Progenitor cell of endocrine pancreas (in vitro differentiated cells): ENCODE results near the gene CRYBG2. TPM values are rescaled to one million over a fixed set of nuclear protein-coding genes. Genes with fewer than 3 reads are reported as not detected.

Source experiments
- DNase-seq: peaks from one replicate; pipeline ENCODE4 v3.0.0; 2021; ENCODE audit warnings: low spot score; ENCODE audit not compliant: unreplicated experiment
- H3K27ac Mint-ChIP-seq: 2 replicates; pipeline ENCODE4 v1.8.0; 2021; ENCODE audit warnings: mild to moderate bottlenecking, moderate library complexity, mixed read lengths
- H3K27me3 Mint-ChIP-seq: 2 replicates; pipeline ENCODE4 v1.8.0; 2021; ENCODE audit warnings: mixed read lengths
- H3K36me3 Mint-ChIP-seq: 2 replicates; pipeline ENCODE4 v1.8.0; 2022; ENCODE audit warnings: mixed read lengths; ENCODE audit not compliant: insufficient read depth
- H3K4me1 Mint-ChIP-seq: 2 replicates; pipeline ENCODE4 v1.8.0; 2021; ENCODE audit warnings: low read depth, mixed read lengths
- H3K4me3 Mint-ChIP-seq: 2 replicates; pipeline ENCODE4 v1.8.0; 2021; ENCODE audit warnings: low read depth, mild to moderate bottlenecking, moderate library complexity, mixed read lengths
- H3K9me3 Mint-ChIP-seq: 2 replicates; pipeline ENCODE4 v1.8.0; 2021; ENCODE audit warnings: low read depth, mixed read lengths
- total RNA-seq: library from RNA; stranded (reverse); gene quantifications from 2 replicates; pipeline ENCODE4 v1.2.1, GENCODE V29; 2021
- TF ChIP-seq, protein P1 (sequence below): fragments of 200-600 bp; sonication (generic); IDR thresholded peaks from one replicate; pipeline ENCODE4 v1.5.0; 2021; ENCODE audit warnings: antibody characterized with exemption, mild to moderate bottlenecking; ENCODE audit not compliant: unreplicated experiment

CRYBG2 gene
- total RNA-seq, 1 donor from 2014 or later = 13.8 TPM

DNA sequence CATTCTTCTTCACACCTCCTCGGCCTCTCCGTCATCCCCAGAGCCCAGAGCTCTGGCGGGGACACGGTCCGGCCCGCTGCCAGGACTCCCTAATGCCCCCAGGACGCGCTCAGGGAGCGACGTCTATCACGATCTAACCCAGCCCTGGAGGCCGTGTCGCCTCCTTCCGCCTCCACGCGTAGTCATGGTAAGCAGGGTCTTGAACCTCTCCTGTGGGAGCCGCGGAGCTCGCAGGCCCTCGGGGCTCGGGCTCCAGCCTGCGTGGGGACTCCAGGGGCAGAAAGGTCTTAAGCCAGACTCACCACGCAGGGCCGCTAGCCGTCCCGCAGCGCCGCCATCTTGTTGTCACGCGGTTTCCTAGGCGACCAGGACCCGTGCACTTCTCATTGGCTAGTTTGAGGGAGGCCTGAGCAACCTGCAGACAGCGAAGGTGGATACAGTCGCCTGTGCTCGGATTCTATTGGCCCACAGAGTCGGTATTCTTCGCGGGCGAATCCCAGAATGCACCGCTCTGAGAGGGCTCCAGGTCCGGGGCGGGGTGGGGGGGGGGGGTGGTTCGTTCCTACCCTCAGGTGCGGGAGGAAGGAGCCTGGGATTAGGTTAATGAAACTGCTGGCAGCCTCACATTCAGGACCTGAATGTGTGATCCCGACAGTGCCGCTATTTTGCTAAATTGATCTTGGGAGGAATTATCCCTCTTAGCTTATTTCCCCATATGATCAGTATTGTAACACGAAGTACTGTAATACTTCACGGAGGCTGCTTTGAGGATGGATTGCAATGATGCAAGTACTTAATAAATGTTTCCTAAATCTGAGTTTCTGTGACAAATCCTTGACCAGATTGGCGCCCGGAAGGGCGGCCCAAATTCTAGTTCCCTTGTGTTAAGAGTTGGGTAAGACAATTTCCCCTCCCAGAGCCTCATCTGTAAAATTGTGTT, 47.4 kb downstream of the CRYBG2 start, which contains the start of gene UBXN11:
Gene UBXN11 (minus strand): TSS at position 347 of the 940 bp plus-strand sequence. CDS start 3,753 bp downstream, outside the sequence.
- H3K36me3 Mint-ChIP-seq = no peaks in the 10 kb centered on the region
- peak within 1 kb of the TSS; percentile 98 for H3K4me3 Mint-ChIP-seq
- no peaks in the 10 kb centered on the region for H3K27me3 Mint-ChIP-seq
- H3K9me3 Mint-ChIP-seq = no peaks in the 10 kb centered on the region
- H3K4me1 Mint-ChIP-seq = peaks cover 10% of the 10 kb centered on the region
- peak within 1 kb of the TSS; percentile 97 for H3K27ac Mint-ChIP-seq
- peak; percentile 86 for DNase-seq
- TF ChIP-seq, protein P1, sequence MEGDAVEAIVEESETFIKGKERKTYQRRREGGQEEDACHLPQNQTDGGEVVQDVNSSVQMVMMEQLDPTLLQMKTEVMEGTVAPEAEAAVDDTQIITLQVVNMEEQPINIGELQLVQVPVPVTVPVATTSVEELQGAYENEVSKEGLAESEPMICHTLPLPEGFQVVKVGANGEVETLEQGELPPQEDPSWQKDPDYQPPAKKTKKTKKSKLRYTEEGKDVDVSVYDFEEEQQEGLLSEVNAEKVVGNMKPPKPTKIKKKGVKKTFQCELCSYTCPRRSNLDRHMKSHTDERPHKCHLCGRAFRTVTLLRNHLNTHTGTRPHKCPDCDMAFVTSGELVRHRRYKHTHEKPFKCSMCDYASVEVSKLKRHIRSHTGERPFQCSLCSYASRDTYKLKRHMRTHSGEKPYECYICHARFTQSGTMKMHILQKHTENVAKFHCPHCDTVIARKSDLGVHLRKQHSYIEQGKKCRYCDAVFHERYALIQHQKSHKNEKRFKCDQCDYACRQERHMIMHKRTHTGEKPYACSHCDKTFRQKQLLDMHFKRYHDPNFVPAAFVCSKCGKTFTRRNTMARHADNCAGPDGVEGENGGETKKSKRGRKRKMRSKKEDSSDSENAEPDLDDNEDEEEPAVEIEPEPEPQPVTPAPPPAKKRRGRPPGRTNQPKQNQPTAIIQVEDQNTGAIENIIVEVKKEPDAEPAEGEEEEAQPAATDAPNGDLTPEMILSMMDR = no peak

DNA sequence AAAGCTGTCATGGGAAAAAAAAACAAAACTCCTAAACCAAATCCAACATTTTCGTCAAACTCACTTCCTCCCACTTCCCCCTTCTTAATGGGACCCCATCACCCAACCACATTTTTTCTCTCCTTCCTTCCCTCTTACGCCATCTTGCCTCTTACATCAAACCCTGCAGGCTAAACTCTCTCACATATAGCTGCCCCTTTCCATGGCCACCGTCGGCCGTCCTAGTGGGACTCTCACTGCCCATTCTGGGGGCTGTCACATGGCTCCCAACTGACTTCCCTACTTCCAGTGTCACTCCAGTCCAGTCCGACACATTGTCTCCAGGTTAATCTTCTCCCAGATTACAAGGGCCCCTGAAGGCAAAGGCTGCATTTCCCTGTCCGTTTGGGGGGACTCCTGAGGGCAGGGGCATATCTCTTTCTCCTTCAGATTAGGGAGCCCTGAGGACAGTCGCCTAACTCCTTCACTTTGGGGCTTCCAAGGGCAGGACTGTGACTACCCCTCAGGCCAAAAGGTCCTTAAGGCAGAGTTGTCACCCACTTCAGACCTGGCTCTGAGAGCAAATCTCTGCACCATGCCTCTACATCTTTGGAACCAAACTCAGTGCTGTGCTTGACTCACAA, 48.2 kb downstream of the CRYBG2 start:
- peak overlapping the region; percentile 97 for H3K27ac Mint-ChIP-seq
- no peak for DNase-seq
- TF ChIP-seq, protein P1 = no peak
- peaks cover 10% of the 10 kb centered on the region for H3K4me1 Mint-ChIP-seq
- H3K27me3 Mint-ChIP-seq = no peaks in the 10 kb centered on the region
- H3K4me3 Mint-ChIP-seq = peak overlapping the region; percentile 98
- H3K36me3 Mint-ChIP-seq = no peaks in the 10 kb centered on the region
- H3K9me3 Mint-ChIP-seq = no peaks in the 10 kb centered on the region

DNA sequence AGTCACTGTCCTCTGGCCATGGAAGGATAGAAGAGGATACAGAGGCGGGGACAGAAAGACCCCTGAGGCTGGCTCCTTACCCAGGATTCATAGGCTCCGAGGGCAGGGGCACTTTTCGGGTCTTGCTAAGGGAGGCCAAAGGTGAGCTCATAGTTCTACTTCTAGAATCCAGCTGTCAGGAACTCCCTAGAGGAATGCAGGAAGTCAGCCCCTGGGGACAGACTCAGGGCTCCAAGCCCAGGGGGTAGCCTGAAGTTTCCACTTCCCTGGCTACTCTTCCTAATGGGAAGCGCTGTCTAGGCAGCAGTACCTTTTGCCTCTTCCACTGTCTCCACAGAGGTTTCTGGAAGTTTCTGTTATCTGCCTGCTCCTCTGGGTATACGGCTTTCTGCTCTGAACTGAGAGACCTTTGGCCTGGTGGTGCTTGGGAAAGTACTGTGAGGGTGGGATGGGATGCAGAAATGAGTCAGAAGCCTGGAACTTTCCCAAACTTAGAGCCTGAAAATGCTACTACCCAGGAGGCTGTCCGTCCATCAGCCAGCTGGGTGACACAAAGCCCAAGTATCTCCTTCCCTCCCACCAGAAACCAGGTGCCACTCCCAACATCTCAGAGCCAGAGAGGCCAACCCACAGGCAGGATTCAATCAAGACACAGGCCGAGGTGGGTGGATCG, 51.1 kb downstream of the CRYBG2 start:
- DNase-seq = no peak
- no peaks in the 10 kb centered on the region for H3K36me3 Mint-ChIP-seq
- H3K27ac Mint-ChIP-seq = peak overlapping the region; percentile 41
- H3K27me3 Mint-ChIP-seq = no peaks in the 10 kb centered on the region
- TF ChIP-seq, protein P1 = no peak
- no peaks in the 10 kb centered on the region for H3K9me3 Mint-ChIP-seq
- H3K4me1 Mint-ChIP-seq = peaks cover 10% of the 10 kb centered on the region
- no peak overlapping the region for H3K4me3 Mint-ChIP-seq

DNA sequence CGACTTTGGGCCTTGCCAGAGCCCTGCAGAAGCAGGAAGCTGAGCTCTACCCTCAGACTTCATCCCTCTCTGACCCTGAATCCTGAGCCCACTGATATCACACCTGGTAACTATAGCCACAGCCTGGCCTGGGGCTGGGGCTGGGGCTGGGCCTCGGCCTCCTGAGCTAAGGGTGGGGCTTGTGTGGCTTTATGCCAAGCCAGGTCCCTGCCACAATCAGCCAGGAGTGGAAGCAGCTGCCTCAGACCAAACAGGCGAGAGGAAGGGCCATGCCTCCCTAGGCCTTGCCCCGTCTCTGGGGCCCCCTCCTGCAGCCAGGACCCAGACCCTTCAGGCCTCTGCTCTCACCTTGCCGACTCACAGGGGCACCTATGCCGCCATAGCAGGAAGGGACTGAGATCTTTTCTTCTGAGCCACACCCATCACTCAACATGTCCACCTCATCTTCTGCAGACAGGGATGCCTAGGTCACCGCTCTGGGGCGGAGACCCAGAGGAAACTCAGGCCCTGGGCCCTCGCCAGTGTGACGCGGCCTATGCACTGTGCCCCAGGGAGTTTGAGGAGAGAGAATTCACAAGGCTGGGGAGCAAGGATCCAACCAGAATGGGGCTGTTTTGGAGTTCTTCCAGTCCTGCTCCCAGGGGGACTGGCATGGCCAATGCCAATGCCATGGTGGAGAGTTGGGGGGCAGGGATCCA, 53.2 kb downstream of the CRYBG2 start:
- Mint-ChIP-seq H3K27me3 (no peaks in the 10 kb centered on the region), H3K9me3 (no peaks in the 10 kb centered on the region), H3K36me3 (peaks cover 2% of the 10 kb centered on the region), H3K4me3 (no peak overlapping the region), H3K27ac (no peak overlapping the region), H3K4me1 (peaks cover 2% of the 10 kb centered on the region)
- no peak for DNase-seq
- TF ChIP-seq, protein P1 = no peak
